ENCODE measurements around the gene MUC3A.

DNA sequence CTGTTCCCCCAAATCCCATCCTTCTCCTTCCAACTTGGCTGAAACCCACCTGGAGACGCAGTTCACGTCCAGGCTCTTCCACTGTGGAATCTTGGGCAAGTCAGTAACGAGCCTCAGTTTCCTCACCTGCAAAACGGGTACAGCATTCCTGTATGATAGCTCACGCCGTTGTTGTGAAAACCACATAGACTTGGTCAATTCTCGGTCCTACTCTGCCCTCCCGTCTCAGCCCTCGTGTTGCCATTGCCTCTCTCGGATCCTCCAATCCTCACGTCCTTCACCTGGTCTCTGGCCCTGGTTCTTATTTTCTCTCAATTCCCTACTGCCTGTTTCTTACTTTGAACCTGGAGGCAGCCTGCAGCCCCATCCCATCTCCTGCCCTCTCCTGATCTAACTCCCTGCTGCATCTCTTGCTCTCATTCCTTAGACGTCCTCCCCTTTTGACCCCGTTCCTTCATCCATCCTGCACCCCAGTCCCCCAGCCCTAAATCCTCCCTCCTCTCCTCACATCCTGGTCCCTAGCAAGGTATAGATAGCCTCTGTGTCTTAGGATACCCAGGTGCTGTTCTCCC is 18.0 kb downstream of the MUC3A start:
- TF ChIP-seq CTCF (IDR thresholded peaks at IDR 0.05) (no peak), POLR2AphosphoS5 (IDR thresholded peaks at IDR 0.05) (no peak), EP300 (IDR thresholded peaks at IDR 0.05) (no peak)
